NOMO-1 treated with DMSO at 0.1 percent for 48 hours (cell line): Measurements from ENCODE around the gene ABHD12.
"Not testable (repeated sequence)": the region's sequence is repeated elsewhere in the genome, so short reads cannot be mapped to it uniquely, and the experiment has no call there.

Experiments
- DNase-seq: peaks from one replicate; lab custom pipeline; 2025; ENCODE audit not compliant: unreplicated experiment; lab: John Stamatoyannopoulos, UW

ABHD12 gene

GRCh38 chr20:25390538-25391528 is at the start of gene ABHD12:
TSS of gene ABHD12 (minus strand) at chr20:25390835. CDS start at chr20:25390703, 132 bp downstream.
- peak; percentile 96 for DNase-seq

GRCh38 chr20:25439328-25439727 is 48.7 kb upstream of the ABHD12 start:
- peak; percentile 79 for DNase-seq

DNA sequence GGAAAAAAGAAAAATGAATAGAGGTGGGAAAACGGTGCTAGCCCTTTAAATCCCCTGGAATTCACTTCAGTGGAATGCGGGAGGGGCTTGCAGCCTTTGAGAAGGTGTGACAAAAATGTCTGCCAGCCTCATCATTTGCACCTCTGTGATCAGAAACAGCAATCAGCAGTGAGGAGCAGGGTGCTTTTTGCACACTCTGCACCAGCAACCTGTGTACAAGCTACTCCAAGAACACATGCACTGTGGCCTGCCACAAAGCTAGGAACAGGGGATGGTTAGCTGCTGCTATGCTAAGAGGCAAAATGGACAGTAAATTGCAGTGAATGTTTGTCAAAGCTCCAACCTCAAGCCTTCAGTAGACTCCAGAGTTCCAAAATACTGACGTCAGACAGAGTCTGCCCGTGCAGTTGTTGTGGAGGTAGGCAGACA is 46.5 kb upstream of the ABHD12 start:
- no peak for DNase-seq

GRCh38 chr20:25424536-25424935 is 33.9 kb upstream of the ABHD12 start:
- DNase-seq = no peak

- DNase-seq = no peak
Measured at GRCh38 chr20:25422032-25422431, 31.4 kb upstream of the ABHD12 start.

DNA sequence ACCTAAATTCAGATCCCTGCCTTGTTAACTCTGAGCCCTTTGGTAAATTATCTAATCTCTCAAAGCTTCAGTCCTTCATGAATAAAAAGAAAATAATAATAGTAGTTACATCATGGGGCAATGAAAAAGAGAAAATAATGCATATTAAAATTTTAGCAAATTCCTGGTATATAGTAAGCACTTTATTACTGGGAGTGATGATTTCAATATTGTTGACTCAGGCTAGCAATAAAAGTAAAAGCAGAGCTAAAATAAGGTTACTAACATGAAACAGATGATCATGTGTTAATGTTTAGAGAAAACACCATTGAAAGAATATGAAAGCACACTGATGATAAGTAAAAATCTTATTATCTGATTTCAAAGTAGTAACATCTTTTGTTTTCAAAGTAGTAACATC is 30.5 kb upstream of the ABHD12 start:
- DNase-seq = no peak

- no peak for DNase-seq
Measured at GRCh38 chr20:25418776-25419175, 28.1 kb upstream of the ABHD12 start.

- no peak for DNase-seq
Measured at GRCh38 chr20:25408890-25409289, 18.3 kb upstream of the ABHD12 start.

DNA sequence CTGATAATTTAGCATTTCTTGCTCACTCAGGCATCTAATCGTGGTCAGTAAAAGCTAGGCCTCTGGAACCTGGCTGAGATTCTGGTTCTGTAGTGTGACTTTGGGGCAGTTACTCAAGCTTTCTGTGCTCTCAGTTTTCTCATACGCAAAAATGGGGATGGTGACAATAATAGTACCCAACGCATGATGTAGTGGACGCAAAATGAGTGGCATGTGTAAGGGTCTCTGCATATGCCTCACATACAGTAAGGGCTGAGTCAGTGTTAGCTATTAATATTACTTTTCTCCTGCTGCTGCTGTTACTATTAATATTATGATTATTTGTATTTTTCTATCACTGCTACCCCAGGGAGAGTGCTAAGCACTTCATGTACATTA is 17.5 kb upstream of the ABHD12 start:
- no peak for DNase-seq

GRCh38 chr20:25407311-25408169 is 16.9 kb upstream of the ABHD12 start, which contains the start of gene GINS1:
TSS of gene GINS1 (plus strand) at chr20:25407673. CDS start at chr20:25407821, 148 bp downstream.
- peak; percentile 69 for DNase-seq

DNA sequence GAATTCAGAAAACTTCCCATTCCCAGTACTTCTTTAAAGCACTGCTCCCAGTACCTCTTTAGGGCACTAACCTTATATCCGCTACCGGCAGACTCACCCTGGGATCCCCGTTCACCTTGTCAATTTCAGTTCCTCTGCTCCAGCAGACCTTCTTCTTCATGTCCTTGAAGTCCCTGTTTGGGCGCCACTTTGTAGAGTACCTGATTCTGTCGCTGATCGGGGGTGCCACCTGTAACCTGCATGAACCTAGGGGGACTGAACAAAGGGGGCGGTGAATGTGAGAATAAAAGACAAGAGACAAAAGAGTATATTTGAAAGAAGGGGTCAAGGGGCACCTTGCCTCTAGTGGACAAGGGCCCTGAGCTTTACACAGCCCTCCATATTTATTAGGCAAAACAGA is 11.9 kb upstream of the ABHD12 start:
- no peak for DNase-seq

- DNase-seq = not testable (repeated sequence)
Measured at GRCh38 chr20:25400291-25400732, 9.7 kb upstream of the ABHD12 start.

- DNase-seq = peak; percentile 43
Measured at GRCh38 chr20:25399037-25399430, 8.4 kb upstream of the ABHD12 start.

GRCh38 chr20:25398376-25399036 is 7.9 kb upstream of the ABHD12 start:
- DNase-seq = no peak

GRCh38 chr20:25397821-25398220 is 7.2 kb upstream of the ABHD12 start:
- peak; percentile 22 for DNase-seq

GRCh38 chr20:25397096-25397495 is 6.5 kb upstream of the ABHD12 start:
- DNase-seq = no peak

GRCh38 chr20:25394996-25395395 is 4.4 kb upstream of the ABHD12 start:
- no peak for DNase-seq

GRCh38 chr20:25394276-25394675 is 3.6 kb upstream of the ABHD12 start:
- DNase-seq = no peak

GRCh38 chr20:25389858-25390537 is 637 bp downstream of the ABHD12 start:
- DNase-seq = no peak

GRCh38 chr20:25389401-25389857 is 1.2 kb downstream of the ABHD12 start:
- peak; percentile 20 for DNase-seq
